ENCODE measurements around the gene IKZF2. TPM values are rescaled to one million over a fixed set of nuclear protein-coding genes. Genes with fewer than 3 reads are reported as not detected.

The IKZF2 gene
- total RNA-seq, 1 donor: 15.1 TPM

- DNase-seq (ENCODE audit: low read depth): no peak
- TF ChIP-seq CTCF (IDR thresholded peaks at IDR 0.05; ENCODE audit: insufficient read depth, low read depth, low read length): no peak
- no peak overlapping the region for H3K4me3 ChIP-seq (ENCODE audit: low read depth, low read length)
Measured at GRCh38 chr2:213105212-213105611, 46.2 kb downstream of the IKZF2 start.

GRCh38 chr2:213104903-213105202, 46.6 kb downstream of the IKZF2 start:
- DNase-seq (ENCODE audit: low read depth): no peak
- TF ChIP-seq CTCF (IDR thresholded peaks at IDR 0.05; ENCODE audit: insufficient read depth, low read depth, low read length): no peak
- no peak overlapping the region for H3K4me3 ChIP-seq (ENCODE audit: low read depth, low read length)

- TF ChIP-seq CTCF (IDR thresholded peaks at IDR 0.05; ENCODE audit: insufficient read depth, low read depth, low read length): no peak
- no peak overlapping the region for H3K4me3 ChIP-seq (ENCODE audit: low read depth, low read length)
- peak; percentile 19 for DNase-seq (ENCODE audit: low read depth)
Measured at GRCh38 chr2:213104092-213104902, 47.1 kb downstream of the IKZF2 start.

GRCh38 chr2:213101692-213102460, 49.5 kb downstream of the IKZF2 start:
- no peak for TF ChIP-seq CTCF (IDR thresholded peaks at IDR 0.05; ENCODE audit: insufficient read depth, low read depth, low read length)
- no peak overlapping the region for H3K4me3 ChIP-seq (ENCODE audit: low read depth, low read length)
- DNase-seq (ENCODE audit: low read depth): no peak

GRCh38 chr2:213101109-213101508, 50.3 kb downstream of the IKZF2 start:
- DNase-seq (ENCODE audit: low read depth): no peak
- TF ChIP-seq CTCF (IDR thresholded peaks at IDR 0.05; ENCODE audit: insufficient read depth, low read depth, low read length): no peak
- H3K4me3 ChIP-seq (ENCODE audit: low read depth, low read length): no peak overlapping the region

GRCh38 chr2:213098612-213099011, 52.8 kb downstream of the IKZF2 start:
- H3K4me3 ChIP-seq (ENCODE audit: low read depth, low read length): no peak overlapping the region
- TF ChIP-seq CTCF (IDR thresholded peaks at IDR 0.05; ENCODE audit: insufficient read depth, low read depth, low read length): no peak
- no peak for DNase-seq (ENCODE audit: low read depth)
